ENCODE data around the gene SHOX.
"Not testable (repeated sequence)": the region's sequence is repeated elsewhere in the genome, so short reads cannot be mapped to it uniquely, and the experiment has no call there.

SHOX gene

GRCh38 chrX:649166-649565, 18.6 kb downstream of the SHOX start:
- H3K27me3 ChIP-seq (ENCODE audit: control insufficient read depth in 1 of 2, insufficient read depth in 1 of 2, low read length in 2 of 2) = peaks cover 11 to 14% of the 10 kb centered on the region in 2 experiments
- H4K91ac ChIP-seq (ENCODE audit: low read length) = no peak overlapping the region
- H2AK5ac ChIP-seq (ENCODE audit: low read length, severe bottlenecking) = no peak overlapping the region
- H3K9ac ChIP-seq (ENCODE audit: low read length) = no peak overlapping the region
- H2AFZ ChIP-seq (ENCODE audit: low read depth, low read length) = no peak overlapping the region
- no peak for DNase-seq
- H3K4me2 ChIP-seq (ENCODE audit: low read length, poor library complexity, severe bottlenecking) = no peak overlapping the region
- no peak overlapping the region for H2BK120ac ChIP-seq (ENCODE audit: low read depth, low read length)
- H3K18ac ChIP-seq (ENCODE audit: low read depth in 1 of 2, low read length in 2 of 2) = no peak overlapping the region
- 85% methylated on average over 15 of the region's 15 CpGs for WGBS
- no peak overlapping the region for H3K27ac ChIP-seq (ENCODE audit: low read length, poor library complexity, severe bottlenecking)
- no peaks in the 10 kb centered on the region for H3K9me3 ChIP-seq (ENCODE audit: control insufficient read depth, low read length)
- no peaks in the 10 kb centered on the region for H3K79me1 ChIP-seq (replicated peaks; ENCODE audit: low read length, poor library complexity, severe bottlenecking)
- no peak overlapping the region for H2BK12ac ChIP-seq (ENCODE audit: low read length in 2 of 2)
- H3K4ac ChIP-seq (ENCODE audit: low read depth in 1 of 2, low read length in 2 of 2) = no peak overlapping the region
- H3K4me1 ChIP-seq (ENCODE audit: control insufficient read depth, insufficient read depth, low read depth, low read length) = peaks cover 2% of the 10 kb centered on the region
- H2BK5ac ChIP-seq (ENCODE audit: low read depth, low read length, poor library complexity, severe bottlenecking) = no peak overlapping the region
- H3K36me3 ChIP-seq (ENCODE audit: control insufficient read depth in 1 of 2, insufficient read depth in 2 of 2, low read depth in 1 of 2, low read length in 2 of 2) = no peaks in the 10 kb centered on the region
- H3K23ac ChIP-seq (ENCODE audit: low read length in 2 of 2) = no peak overlapping the region
- no peak overlapping the region for H4K8ac ChIP-seq (ENCODE audit: low read length)
- no peak overlapping the region for H2BK15ac ChIP-seq (ENCODE audit: low read depth, poor library complexity, severe bottlenecking)
- no peak overlapping the region for H3K14ac ChIP-seq (ENCODE audit: low read length in 2 of 2)
- H3K4me3 ChIP-seq (ENCODE audit: insufficient read depth in 1 of 2, low read depth in 1 of 2, low read length in 2 of 2) = no peak overlapping the region

- Histone ChIP-seq H3K9ac (ENCODE audit: low read length) (no peak overlapping the region), H2BK120ac (ENCODE audit: low read depth, low read length) (no peak overlapping the region), H3K18ac (ENCODE audit: low read depth in 1 of 2, low read length in 2 of 2) (no peak overlapping the region), H3K36me3 (ENCODE audit: control insufficient read depth in 1 of 2, insufficient read depth in 2 of 2, low read depth in 1 of 2, low read length in 2 of 2) (no peaks in the 10 kb centered on the region), H3K79me1 (replicated peaks; ENCODE audit: low read length, poor library complexity, severe bottlenecking) (no peaks in the 10 kb centered on the region), H3K27me3 (ENCODE audit: control insufficient read depth in 1 of 2, insufficient read depth in 1 of 2, low read length in 2 of 2) (peaks cover 3 to 7% of the 10 kb centered on the region in 2 experiments), H3K4me2 (ENCODE audit: low read length, poor library complexity, severe bottlenecking) (no peak overlapping the region), H3K4me1 (ENCODE audit: control insufficient read depth, insufficient read depth, low read depth, low read length) (no peaks in the 10 kb centered on the region), H3K4ac (ENCODE audit: low read depth in 1 of 2, low read length in 2 of 2) (no peak overlapping the region), H2BK5ac (ENCODE audit: low read depth, low read length, poor library complexity, severe bottlenecking) (no peak overlapping the region), H2BK12ac (ENCODE audit: low read length in 2 of 2) (no peak overlapping the region), H3K27ac (ENCODE audit: low read length, poor library complexity, severe bottlenecking) (no peak overlapping the region), H3K23ac (ENCODE audit: low read length in 2 of 2) (no peak overlapping the region), H2AFZ (ENCODE audit: low read depth, low read length) (no peak overlapping the region), H4K8ac (ENCODE audit: low read length) (no peak overlapping the region), H3K4me3 (ENCODE audit: insufficient read depth in 1 of 2, low read depth in 1 of 2, low read length in 2 of 2) (no peak overlapping the region), H3K9me3 (ENCODE audit: control insufficient read depth, low read length) (no peaks in the 10 kb centered on the region), H3K14ac (ENCODE audit: low read length in 2 of 2) (no peak overlapping the region), H2BK15ac (ENCODE audit: low read depth, poor library complexity, severe bottlenecking) (no peak overlapping the region), H2AK5ac (ENCODE audit: low read length, severe bottlenecking) (no peak overlapping the region), H4K91ac (ENCODE audit: low read length) (no peak overlapping the region)
- WGBS = 86% methylated on average over 11 of the region's 15 CpGs
- DNase-seq = no peak
Observed at GRCh38 chrX:650324-650723, 19.7 kb downstream of the SHOX start.

- H3K14ac ChIP-seq (ENCODE audit: low read length in 2 of 2) = no peak overlapping the region
- H4K8ac ChIP-seq (ENCODE audit: low read length) = no peak overlapping the region
- no peak overlapping the region for H2AK5ac ChIP-seq (ENCODE audit: low read length, severe bottlenecking)
- no peak overlapping the region for H3K23ac ChIP-seq (ENCODE audit: low read length in 2 of 2)
- no peak overlapping the region for H2BK5ac ChIP-seq (ENCODE audit: low read depth, low read length, poor library complexity, severe bottlenecking)
- no peak overlapping the region for H3K27ac ChIP-seq (ENCODE audit: low read length, poor library complexity, severe bottlenecking)
- no peak overlapping the region for H2BK15ac ChIP-seq (ENCODE audit: low read depth, poor library complexity, severe bottlenecking)
- no peak overlapping the region for H3K4me3 ChIP-seq (ENCODE audit: insufficient read depth in 1 of 2, low read depth in 1 of 2, low read length in 2 of 2)
- no peak overlapping the region for H4K91ac ChIP-seq (ENCODE audit: low read length)
- no peaks in the 10 kb centered on the region for H3K79me1 ChIP-seq (replicated peaks; ENCODE audit: low read length, poor library complexity, severe bottlenecking)
- no peak overlapping the region for H3K4ac ChIP-seq (ENCODE audit: low read depth in 1 of 2, low read length in 2 of 2)
- no peak for DNase-seq
- no peak overlapping the region for H2BK120ac ChIP-seq (ENCODE audit: low read depth, low read length)
- H3K36me3 ChIP-seq (ENCODE audit: control insufficient read depth in 1 of 2, insufficient read depth in 2 of 2, low read depth in 1 of 2, low read length in 2 of 2) = no peaks in the 10 kb centered on the region
- no peaks in the 10 kb centered on the region for H3K4me1 ChIP-seq (ENCODE audit: control insufficient read depth, insufficient read depth, low read depth, low read length)
- 83% methylated on average over 11 of the region's 13 CpGs for WGBS
- H3K9ac ChIP-seq (ENCODE audit: low read length) = no peak overlapping the region
- H3K27me3 ChIP-seq (ENCODE audit: control insufficient read depth in 1 of 2, insufficient read depth in 1 of 2, low read length in 2 of 2) = peaks cover 0 to 7% of the 10 kb centered on the region in 2 experiments
- H3K4me2 ChIP-seq (ENCODE audit: low read length, poor library complexity, severe bottlenecking) = no peak overlapping the region
- no peak overlapping the region for H2AFZ ChIP-seq (ENCODE audit: low read depth, low read length)
- H3K9me3 ChIP-seq (ENCODE audit: control insufficient read depth, low read length) = no peaks in the 10 kb centered on the region
- H3K18ac ChIP-seq (ENCODE audit: low read depth in 1 of 2, low read length in 2 of 2) = no peak overlapping the region
- H2BK12ac ChIP-seq (ENCODE audit: low read length in 2 of 2) = no peak overlapping the region
Observed at GRCh38 chrX:650811-651210, 20.2 kb downstream of the SHOX start.

- not testable (repeated sequence) for DNase-seq; H3K23ac ChIP-seq (ENCODE audit: low read length in 2 of 2); H2BK5ac ChIP-seq (ENCODE audit: low read depth, low read length, poor library complexity, severe bottlenecking); H3K14ac ChIP-seq (ENCODE audit: low read length in 2 of 2); H3K79me1 ChIP-seq (replicated peaks; ENCODE audit: low read length, poor library complexity, severe bottlenecking); H2AFZ ChIP-seq (ENCODE audit: low read depth, low read length); H3K18ac ChIP-seq (ENCODE audit: low read depth in 1 of 2, low read length in 2 of 2); H3K4me1 ChIP-seq (ENCODE audit: control insufficient read depth, insufficient read depth, low read depth, low read length); H3K4me3 ChIP-seq (ENCODE audit: insufficient read depth in 1 of 2, low read depth in 1 of 2, low read length in 2 of 2); H2BK12ac ChIP-seq (ENCODE audit: low read length in 2 of 2); H4K8ac ChIP-seq (ENCODE audit: low read length); H2BK15ac ChIP-seq (ENCODE audit: low read depth, poor library complexity, severe bottlenecking); H4K91ac ChIP-seq (ENCODE audit: low read length); H3K9ac ChIP-seq (ENCODE audit: low read length); H3K9me3 ChIP-seq (ENCODE audit: control insufficient read depth, low read length); H3K4me2 ChIP-seq (ENCODE audit: low read length, poor library complexity, severe bottlenecking); H2AK5ac ChIP-seq (ENCODE audit: low read length, severe bottlenecking); H3K27me3 ChIP-seq (ENCODE audit: control insufficient read depth in 1 of 2, insufficient read depth in 1 of 2, low read length in 2 of 2); H3K36me3 ChIP-seq (ENCODE audit: control insufficient read depth in 1 of 2, insufficient read depth in 2 of 2, low read depth in 1 of 2, low read length in 2 of 2); H3K27ac ChIP-seq (ENCODE audit: low read length, poor library complexity, severe bottlenecking); H2BK120ac ChIP-seq (ENCODE audit: low read depth, low read length); H3K4ac ChIP-seq (ENCODE audit: low read depth in 1 of 2, low read length in 2 of 2)
- WGBS = 93% methylated on average over 22 of the region's 25 CpGs
Observed at GRCh38 chrX:651922-652321, 21.3 kb downstream of the SHOX start.
